IPS DF 6.9 (cell line): ENCODE data around the gene FURIN.

ENCODE experiments used
- DNase-seq: peaks from one replicate; pipeline ENCODE4 v3.0.0-alpha.2; 2013; ENCODE audit warnings: low read depth, low spot score
- H3K27ac ChIP-seq: one replicate; pipeline ENCODE4 v1.5.1; 2013; ENCODE audit warnings: low read length, control low read depth
- H3K27me3 ChIP-seq: 2 replicates; pipeline ENCODE4 v1.6.1; 2013; ENCODE audit warnings: mild to moderate bottlenecking, low read length; ENCODE audit not compliant: control insufficient read depth, insufficient read depth
- H3K36me3 ChIP-seq: 2 replicates; pipeline ENCODE4 v1.6.1; 2013; ENCODE audit warnings: low read length; ENCODE audit not compliant: control insufficient read depth, insufficient read depth
- H3K4me1 ChIP-seq: 2 replicates; pipeline ENCODE4 v1.6.1; 2013; ENCODE audit warnings: low read length; ENCODE audit not compliant: control insufficient read depth, insufficient read depth
- H3K4me3 ChIP-seq: 2 replicates; pipeline ENCODE4 v1.5.1; 2013; ENCODE audit warnings: mild to moderate bottlenecking, low read length
- H3K9me3 ChIP-seq: 2 replicates; pipeline ENCODE4 v1.6.1; 2013; ENCODE audit warnings: low read length, inconsistent platforms; ENCODE audit not compliant: control insufficient read depth, insufficient read depth
- WGBS: extraction: QIAGEN DNeasy Blood & Tissue Kit; methylation state at CpG from one replicate; pipeline ENCODE4 v1.1.7; 2013; ENCODE audit warnings: mixed read lengths, missing lambda C conversion rate; ENCODE audit not compliant: insufficient read length, insufficient coverage; 5-methylcytosine and 5-hydroxymethylcytosine counted together

Gene FURIN

GRCh38 chr15:90876512-90877170 is 8.3 kb downstream of the FURIN start:
- DNase-seq = no peak
- no peak overlapping the region for H3K27ac ChIP-seq
- H3K4me3 ChIP-seq = no peak overlapping the region
- no peaks in the 10 kb centered on the region for H3K9me3 ChIP-seq
- H3K36me3 ChIP-seq = peaks cover 25% of the 10 kb centered on the region
- H3K4me1 ChIP-seq = peaks cover 5% of the 10 kb centered on the region
- no CpG with 5 or more reads among the region's 15 CpGs for WGBS
- H3K27me3 ChIP-seq = no peaks in the 10 kb centered on the region

DNA sequence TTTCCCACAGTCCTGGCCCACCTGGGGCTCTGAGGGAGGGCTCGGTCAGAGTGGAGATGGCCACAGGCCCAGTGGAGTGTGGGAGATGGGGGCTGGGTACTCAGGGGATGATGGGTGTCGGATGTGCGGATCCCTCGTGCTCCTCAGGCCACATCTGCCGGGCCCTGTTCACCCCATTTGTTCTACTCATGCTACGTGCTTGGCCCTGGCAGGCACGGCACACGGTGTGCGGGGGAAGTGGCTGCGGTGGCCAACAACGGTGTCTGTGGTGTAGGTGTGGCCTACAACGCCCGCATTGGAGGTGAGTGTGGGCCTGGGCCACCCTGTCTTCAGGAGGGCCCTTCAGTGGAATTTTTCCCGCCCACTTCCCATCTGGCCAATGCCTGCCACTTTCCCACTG is 8.9 kb downstream of the FURIN start:
- H3K4me1 ChIP-seq = peaks cover 5% of the 10 kb centered on the region
- no peaks in the 10 kb centered on the region for H3K9me3 ChIP-seq
- H3K27ac ChIP-seq = no peak overlapping the region
- peaks cover 25% of the 10 kb centered on the region for H3K36me3 ChIP-seq
- WGBS = no CpG with 5 or more reads among the region's 14 CpGs
- H3K27me3 ChIP-seq = no peaks in the 10 kb centered on the region
- H3K4me3 ChIP-seq = no peak overlapping the region
- no peak for DNase-seq

GRCh38 chr15:90877996-90878395 is 9.6 kb downstream of the FURIN start:
- no peak overlapping the region for H3K27ac ChIP-seq
- H3K4me3 ChIP-seq = no peak overlapping the region
- peaks cover 25% of the 10 kb centered on the region for H3K36me3 ChIP-seq
- no peak for DNase-seq
- whole genome bisulfite sequencing = no CpG with 5 or more reads among the region's 14 CpGs
- peaks cover 5% of the 10 kb centered on the region for H3K4me1 ChIP-seq
- H3K27me3 ChIP-seq = no peaks in the 10 kb centered on the region
- no peaks in the 10 kb centered on the region for H3K9me3 ChIP-seq

- no CpG with 5 or more reads among the region's 15 CpGs for WGBS
- H3K36me3 ChIP-seq = peaks cover 25% of the 10 kb centered on the region
- DNase-seq = no peak
Measured at GRCh38 chr15:90878660-90879059, 10.3 kb downstream of the FURIN start.

DNA sequence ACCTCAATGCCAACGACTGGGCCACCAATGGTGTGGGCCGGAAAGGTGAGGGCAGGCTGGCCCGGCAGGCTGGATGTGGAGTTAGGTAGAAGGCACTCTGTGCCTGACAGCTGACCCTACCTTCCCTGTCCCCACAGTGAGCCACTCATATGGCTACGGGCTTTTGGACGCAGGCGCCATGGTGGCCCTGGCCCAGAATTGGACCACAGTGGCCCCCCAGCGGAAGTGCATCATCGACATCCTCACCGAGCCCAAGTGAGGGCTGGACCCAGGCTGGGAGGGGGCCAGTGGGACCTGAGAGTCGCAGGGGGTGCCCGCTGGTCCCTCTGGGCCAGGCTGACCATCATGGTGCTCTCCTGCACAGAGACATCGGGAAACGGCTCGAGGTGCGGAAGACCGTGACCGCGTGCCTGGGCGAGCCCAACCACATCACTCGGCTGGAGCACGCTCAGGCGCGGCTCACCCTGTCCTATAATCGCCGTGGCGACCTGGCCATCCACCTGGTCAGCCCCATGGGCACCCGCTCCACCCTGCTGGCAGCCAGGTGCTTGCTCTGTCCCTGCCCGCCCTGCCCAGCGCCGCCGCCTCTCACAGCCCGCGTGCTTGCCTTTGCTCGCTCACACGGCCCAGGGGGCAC is 11.5 kb downstream of the FURIN start:
- WGBS = no CpG with 5 or more reads among the region's 35 CpGs

More at GRCh38 chr15:90878660-90879059, 10.3 kb downstream of the FURIN start:
- H3K27ac ChIP-seq = no peak overlapping the region
- peaks cover 8% of the 10 kb centered on the region for H3K4me1 ChIP-seq
- no peaks in the 10 kb centered on the region for H3K27me3 ChIP-seq
- H3K9me3 ChIP-seq = no peaks in the 10 kb centered on the region
- no peak overlapping the region for H3K4me3 ChIP-seq

DNA sequence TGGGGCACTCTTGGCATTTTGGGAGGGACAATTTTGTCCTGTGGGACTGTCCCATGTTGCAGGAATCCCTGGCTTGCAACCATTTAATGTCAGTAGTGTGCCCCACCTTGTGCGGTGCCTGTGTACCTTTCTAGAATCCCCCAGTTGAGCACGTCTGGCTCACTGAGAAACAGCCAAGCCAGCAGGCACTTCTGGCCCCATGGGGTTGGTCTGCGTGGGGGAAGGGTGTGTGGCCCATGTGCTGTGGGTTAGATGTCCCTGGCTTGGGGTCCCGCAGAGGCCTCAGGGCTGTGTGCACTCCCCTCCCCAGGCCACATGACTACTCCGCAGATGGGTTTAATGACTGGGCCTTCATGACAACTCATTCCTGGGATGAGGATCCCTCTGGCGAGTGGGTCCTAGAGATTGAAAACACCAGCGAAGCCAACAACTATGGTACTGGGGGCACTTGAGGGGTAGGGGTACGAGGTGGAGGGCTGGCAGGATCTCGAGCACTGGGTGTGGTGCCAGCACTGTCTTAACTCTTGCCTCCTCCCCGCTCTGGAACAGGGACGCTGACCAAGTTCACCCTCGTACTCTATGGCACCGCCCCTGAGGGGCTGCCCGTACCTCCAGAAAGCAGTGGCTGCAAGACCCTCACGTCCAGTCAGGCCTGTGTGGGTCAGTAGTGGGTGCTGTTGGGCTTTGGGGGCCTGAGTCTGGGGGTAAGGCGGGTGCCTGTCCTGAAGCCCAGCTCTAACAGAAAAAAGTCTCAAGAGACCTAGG is 12.2 kb downstream of the FURIN start:
- H3K27ac ChIP-seq = no peak overlapping the region
- peaks cover 2% of the 10 kb centered on the region for H3K4me1 ChIP-seq
- H3K9me3 ChIP-seq = no peaks in the 10 kb centered on the region
- H3K4me3 ChIP-seq = no peak overlapping the region
- WGBS = no CpG with 5 or more reads among the region's 16 CpGs
- peaks cover 25% of the 10 kb centered on the region for H3K36me3 ChIP-seq
- no peak for DNase-seq
- no peaks in the 10 kb centered on the region for H3K27me3 ChIP-seq

More for the DNA sequence above, 11.5 kb downstream of the FURIN start:
- H3K27me3 ChIP-seq = no peaks in the 10 kb centered on the region
- H3K4me3 ChIP-seq = no peak overlapping the region
- H3K4me1 ChIP-seq = peaks cover 2% of the 10 kb centered on the region
- no peak overlapping the region for H3K27ac ChIP-seq
- peaks cover 25% of the 10 kb centered on the region for H3K36me3 ChIP-seq
- no peak for DNase-seq
- H3K9me3 ChIP-seq = no peaks in the 10 kb centered on the region

DNA sequence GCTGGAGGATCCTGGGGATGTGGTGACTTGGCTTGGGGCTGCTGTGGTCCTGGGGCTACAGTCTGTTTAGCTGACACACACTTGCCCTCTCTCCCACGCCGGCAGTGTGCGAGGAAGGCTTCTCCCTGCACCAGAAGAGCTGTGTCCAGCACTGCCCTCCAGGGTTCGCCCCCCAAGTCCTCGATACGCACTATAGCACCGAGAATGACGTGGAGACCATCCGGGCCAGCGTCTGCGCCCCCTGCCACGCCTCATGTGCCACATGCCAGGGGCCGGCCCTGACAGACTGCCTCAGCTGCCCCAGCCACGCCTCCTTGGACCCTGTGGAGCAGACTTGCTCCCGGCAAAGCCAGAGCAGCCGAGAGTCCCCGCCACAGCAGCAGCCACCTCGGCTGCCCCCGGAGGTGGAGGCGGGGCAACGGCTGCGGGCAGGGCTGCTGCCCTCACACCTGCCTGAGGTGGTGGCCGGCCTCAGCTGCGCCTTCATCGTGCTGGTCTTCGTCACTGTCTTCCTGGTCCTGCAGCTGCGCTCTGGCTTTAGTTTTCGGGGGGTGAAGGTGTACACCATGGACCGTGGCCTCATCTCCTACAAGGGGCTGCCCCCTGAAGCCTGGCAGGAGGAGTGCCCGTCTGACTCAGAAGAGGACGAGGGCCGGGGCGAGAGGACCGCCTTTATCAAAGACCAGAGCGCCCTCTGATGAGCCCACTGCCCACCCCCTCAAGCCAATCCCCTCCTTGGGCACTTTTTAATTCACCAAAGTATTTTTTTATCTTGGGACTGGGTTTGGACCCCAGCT is 13.0 kb downstream of the FURIN start:
- Histone ChIP-seq H3K4me1 (peaks cover 2% of the 10 kb centered on the region), H3K4me3 (no peak overlapping the region), H3K27ac (no peak overlapping the region), H3K27me3 (no peaks in the 10 kb centered on the region), H3K9me3 (no peaks in the 10 kb centered on the region), H3K36me3 (peaks cover 25% of the 10 kb centered on the region)
- DNase-seq = no peak
- no CpG with 5 or more reads among the region's 35 CpGs for WGBS

DNA sequence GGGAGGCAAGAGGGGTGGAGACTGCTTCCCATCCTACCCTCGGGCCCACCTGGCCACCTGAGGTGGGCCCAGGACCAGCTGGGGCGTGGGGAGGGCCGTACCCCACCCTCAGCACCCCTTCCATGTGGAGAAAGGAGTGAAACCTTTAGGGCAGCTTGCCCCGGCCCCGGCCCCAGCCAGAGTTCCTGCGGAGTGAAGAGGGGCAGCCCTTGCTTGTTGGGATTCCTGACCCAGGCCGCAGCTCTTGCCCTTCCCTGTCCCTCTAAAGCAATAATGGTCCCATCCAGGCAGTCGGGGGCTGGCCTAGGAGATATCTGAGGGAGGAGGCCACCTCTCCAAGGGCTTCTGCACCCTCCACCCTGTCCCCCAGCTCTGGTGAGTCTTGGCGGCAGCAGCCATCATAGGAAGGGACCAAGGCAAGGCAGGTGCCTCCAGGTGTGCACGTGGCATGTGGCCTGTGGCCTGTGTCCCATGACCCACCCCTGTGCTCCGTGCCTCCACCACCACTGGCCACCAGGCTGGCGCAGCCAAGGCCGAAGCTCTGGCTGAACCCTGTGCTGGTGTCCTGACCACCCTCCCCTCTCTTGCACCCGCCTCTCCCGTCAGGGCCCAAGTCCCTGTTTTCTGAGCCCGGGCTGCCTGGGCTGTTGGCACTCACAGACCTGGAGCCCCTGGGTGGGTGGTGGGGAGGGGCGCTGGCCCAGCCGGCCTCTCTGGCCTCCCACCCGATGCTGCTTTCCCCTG is 13.8 kb downstream of the FURIN start:
- no peaks in the 10 kb centered on the region for H3K9me3 ChIP-seq
- no peak for DNase-seq
- H3K4me1 ChIP-seq = peaks cover 2% of the 10 kb centered on the region
- H3K27me3 ChIP-seq = no peaks in the 10 kb centered on the region
- H3K27ac ChIP-seq = no peak overlapping the region
- H3K36me3 ChIP-seq = peaks cover 25% of the 10 kb centered on the region
- H3K4me3 ChIP-seq = no peak overlapping the region
- no CpG with 5 or more reads among the region's 19 CpGs for WGBS

DNA sequence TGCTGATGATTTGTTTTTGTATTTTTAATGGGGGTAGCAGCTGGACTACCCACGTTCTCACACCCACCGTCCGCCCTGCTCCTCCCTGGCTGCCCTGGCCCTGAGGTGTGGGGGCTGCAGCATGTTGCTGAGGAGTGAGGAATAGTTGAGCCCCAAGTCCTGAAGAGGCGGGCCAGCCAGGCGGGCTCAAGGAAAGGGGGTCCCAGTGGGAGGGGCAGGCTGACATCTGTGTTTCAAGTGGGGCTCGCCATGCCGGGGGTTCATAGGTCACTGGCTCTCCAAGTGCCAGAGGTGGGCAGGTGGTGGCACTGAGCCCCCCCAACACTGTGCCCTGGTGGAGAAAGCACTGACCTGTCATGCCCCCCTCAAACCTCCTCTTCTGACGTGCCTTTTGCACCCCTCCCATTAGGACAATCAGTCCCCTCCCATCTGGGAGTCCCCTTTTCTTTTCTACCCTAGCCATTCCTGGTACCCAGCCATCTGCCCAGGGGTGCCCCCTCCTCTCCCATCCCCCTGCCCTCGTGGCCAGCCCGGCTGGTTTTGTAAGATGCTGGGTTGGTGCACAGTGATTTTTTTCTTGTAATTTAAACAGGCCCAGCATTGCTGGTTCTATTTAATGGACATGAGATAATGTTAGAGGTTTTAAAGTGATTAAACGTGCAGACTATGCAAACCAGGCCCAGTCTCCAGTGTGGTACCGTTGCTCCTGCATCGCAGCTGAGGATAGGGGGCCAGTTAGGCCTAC is 14.6 kb downstream of the FURIN start:
- no peak overlapping the region for H3K4me3 ChIP-seq

More for the DNA sequence above, 14.6 kb downstream of the FURIN start:
- no peaks in the 10 kb centered on the region for H3K9me3 ChIP-seq
- peaks cover 2% of the 10 kb centered on the region; the same call in 1 of the 2 replicates for H3K4me1 ChIP-seq
- H3K27me3 ChIP-seq = no peaks in the 10 kb centered on the region
- WGBS = no CpG with 5 or more reads among the region's 13 CpGs
- no peak for DNase-seq
- no peak overlapping the region for H3K27ac ChIP-seq
- H3K36me3 ChIP-seq = peaks cover 22% of the 10 kb centered on the region
